ENCODE results near the gene SLC25A12. TPM values are rescaled to one million over a fixed set of nuclear protein-coding genes. Genes with fewer than 3 reads are reported as not detected.

The SLC25A12 gene
- total RNA-seq, 2 experiments from 2014 or later, result 28.1 to 32.3 TPM

DNA sequence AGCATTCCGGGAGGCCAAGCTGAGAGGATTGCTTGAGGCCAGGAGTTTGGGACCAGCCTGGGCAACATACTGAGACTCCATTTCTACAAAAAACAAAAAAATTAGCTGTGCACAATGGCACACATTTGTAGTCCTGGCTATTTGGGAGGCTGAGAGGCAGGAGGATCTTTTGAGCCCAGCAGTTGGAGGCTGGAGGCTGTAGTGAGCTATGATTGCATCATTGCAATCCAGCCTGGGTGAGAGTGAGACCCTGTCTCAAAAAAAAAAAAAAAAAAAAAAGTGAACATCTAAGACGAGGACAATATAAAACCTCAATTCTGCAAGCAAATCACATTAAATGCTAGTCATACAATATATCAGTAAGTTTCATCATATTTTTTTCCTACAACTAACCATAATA, 25.4 kb upstream of the SLC25A12 start:
- H3K9me3 ChIP-seq (ENCODE audit: low read length), result no peaks in the 10 kb centered on the region
- CTCF ChIA-PET (ENCODE audit: unreplicated experiment), result no interaction called here
- no peak overlapping the region for H3K4me3 ChIP-seq (ENCODE audit: low read depth, low read length, poor library complexity, severe bottlenecking)
- peaks cover 20% of the 10 kb centered on the region for H3K4me1 ChIP-seq (ENCODE audit: insufficient read depth, low read length, poor library complexity, severe bottlenecking)
- no peak overlapping the region for H2AFZ ChIP-seq (ENCODE audit: low read length)
- H4K20me1 ChIP-seq (ENCODE audit: insufficient read depth, low read length), result no peaks in the 10 kb centered on the region
- DNase-seq (ENCODE audit: low spot score), result no peak
- POLR2A ChIA-PET, result interaction anchor here (0.6 kb wide), 1 partner anchor 26 kb away, joined by 3 read pairs; the partner anchor contains the start of gene SLC25A12
- BruUV-seq (replicated peaks), result no TSS peak
- intact Hi-C loops (cut with micrococcal nuclease; ENCODE audit: unreplicated experiment), result no loop called here
- H3K27ac ChIP-seq (ENCODE audit: low read depth, low read length, poor library complexity, severe bottlenecking), result no peak overlapping the region
- H3K36me3 ChIP-seq (ENCODE audit: insufficient read depth, low read length), result peaks cover 13% of the 10 kb centered on the region
- H3K9me2 ChIP-seq (ENCODE audit: insufficient read depth, low read length), result no peaks in the 10 kb centered on the region
- H3K79me2 ChIP-seq (ENCODE audit: insufficient read depth, low read depth, low read length), result peaks cover 18% of the 10 kb centered on the region
- TF ChIP-seq, protein P1, sequence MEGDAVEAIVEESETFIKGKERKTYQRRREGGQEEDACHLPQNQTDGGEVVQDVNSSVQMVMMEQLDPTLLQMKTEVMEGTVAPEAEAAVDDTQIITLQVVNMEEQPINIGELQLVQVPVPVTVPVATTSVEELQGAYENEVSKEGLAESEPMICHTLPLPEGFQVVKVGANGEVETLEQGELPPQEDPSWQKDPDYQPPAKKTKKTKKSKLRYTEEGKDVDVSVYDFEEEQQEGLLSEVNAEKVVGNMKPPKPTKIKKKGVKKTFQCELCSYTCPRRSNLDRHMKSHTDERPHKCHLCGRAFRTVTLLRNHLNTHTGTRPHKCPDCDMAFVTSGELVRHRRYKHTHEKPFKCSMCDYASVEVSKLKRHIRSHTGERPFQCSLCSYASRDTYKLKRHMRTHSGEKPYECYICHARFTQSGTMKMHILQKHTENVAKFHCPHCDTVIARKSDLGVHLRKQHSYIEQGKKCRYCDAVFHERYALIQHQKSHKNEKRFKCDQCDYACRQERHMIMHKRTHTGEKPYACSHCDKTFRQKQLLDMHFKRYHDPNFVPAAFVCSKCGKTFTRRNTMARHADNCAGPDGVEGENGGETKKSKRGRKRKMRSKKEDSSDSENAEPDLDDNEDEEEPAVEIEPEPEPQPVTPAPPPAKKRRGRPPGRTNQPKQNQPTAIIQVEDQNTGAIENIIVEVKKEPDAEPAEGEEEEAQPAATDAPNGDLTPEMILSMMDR (conservative IDR thresholded peaks at IDR 0.05; ENCODE audit: low read length), result no peak
- no peak for TF ChIP-seq EZH2phosphoT487 (IDR thresholded peaks at IDR 0.05; ENCODE audit: borderline replicate concordance, low read depth, low read length)
- H3K4me2 ChIP-seq (ENCODE audit: low read length), result no peak overlapping the region

DNA sequence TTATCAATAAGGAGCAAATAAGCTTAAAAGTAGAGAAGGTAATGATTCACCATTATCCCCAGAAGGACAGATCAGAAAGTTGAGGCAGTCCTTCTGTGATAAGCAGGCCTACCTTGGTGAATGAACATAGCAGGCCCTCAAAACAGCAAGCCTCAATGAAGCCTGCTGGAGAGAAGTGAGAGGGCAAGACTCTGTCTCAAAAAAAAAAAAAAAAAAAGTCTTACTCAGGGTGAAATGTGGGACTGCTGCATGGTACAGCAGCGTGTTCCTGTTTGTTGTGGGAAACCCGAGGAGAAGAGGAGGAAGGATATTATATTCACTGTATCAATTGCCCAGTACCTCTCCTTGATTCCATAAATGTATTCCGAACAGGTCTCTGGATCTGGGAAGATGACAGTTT, 19.5 kb upstream of the SLC25A12 start:
- no peak for TF ChIP-seq EZH2phosphoT487 (IDR thresholded peaks at IDR 0.05; ENCODE audit: borderline replicate concordance, low read depth, low read length)
- TF ChIP-seq, protein P1 (conservative IDR thresholded peaks at IDR 0.05; ENCODE audit: low read length), result no peak
- H4K20me1 ChIP-seq (ENCODE audit: insufficient read depth, low read length), result no peaks in the 10 kb centered on the region
- DNase-seq (ENCODE audit: low spot score), result no peak
- H3K79me2 ChIP-seq (ENCODE audit: insufficient read depth, low read depth, low read length), result no peaks in the 10 kb centered on the region
- no peak overlapping the region for H3K4me2 ChIP-seq (ENCODE audit: low read length)
- H2AFZ ChIP-seq (ENCODE audit: low read length), result 0 out of 2 replicates have a peak overlapping the region, but pooled peaks have one; percentile 3
- CTCF ChIA-PET (ENCODE audit: unreplicated experiment), result no interaction called here
- no peaks in the 10 kb centered on the region for H3K4me1 ChIP-seq (ENCODE audit: insufficient read depth, low read length, poor library complexity, severe bottlenecking)
- no peak overlapping the region for H3K4me3 ChIP-seq (ENCODE audit: low read depth, low read length, poor library complexity, severe bottlenecking)
- H3K36me3 ChIP-seq (ENCODE audit: insufficient read depth, low read length), result no peaks in the 10 kb centered on the region
- H3K9me2 ChIP-seq (ENCODE audit: insufficient read depth, low read length), result no peaks in the 10 kb centered on the region
- intact Hi-C loops (cut with micrococcal nuclease; ENCODE audit: unreplicated experiment), result no loop called here
- H3K27ac ChIP-seq (ENCODE audit: low read depth, low read length, poor library complexity, severe bottlenecking), result no peak overlapping the region
- H3K9me3 ChIP-seq (ENCODE audit: low read length), result no peaks in the 10 kb centered on the region
- no TSS peak for BruUV-seq (replicated peaks)
- POLR2A ChIA-PET, result interaction anchor here (1.2 to 1.7 kb wide), 2 partner anchors 10 kb away, joined by 5 to 8 read pairs; no protein-coding TSS in a partner anchor

DNA sequence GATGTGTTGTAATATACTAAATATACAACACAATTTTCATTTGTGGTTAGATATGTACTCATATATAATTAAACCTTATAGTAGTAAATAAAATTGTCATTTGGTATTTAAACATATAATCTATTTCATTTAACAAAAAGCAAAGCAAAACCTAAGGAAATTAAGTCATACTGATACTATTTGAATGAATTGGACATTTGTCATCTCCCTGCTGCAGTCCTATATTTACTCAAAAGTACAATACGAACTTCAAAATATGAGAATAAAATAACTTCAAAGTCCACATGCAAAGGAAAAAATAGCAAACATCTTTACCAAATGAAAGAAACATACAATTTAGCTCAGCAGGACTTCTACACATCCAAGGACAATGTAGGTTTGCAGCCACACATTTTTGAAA, 16.4 kb upstream of the SLC25A12 start:
- intact Hi-C loops (cut with micrococcal nuclease; ENCODE audit: unreplicated experiment), result no loop called here
- TF ChIP-seq EZH2phosphoT487 (IDR thresholded peaks at IDR 0.05; ENCODE audit: borderline replicate concordance, low read depth, low read length), result no peak
- TF ChIP-seq, protein P1 (conservative IDR thresholded peaks at IDR 0.05; ENCODE audit: low read length), result no peak

More for the DNA sequence above, 16.4 kb upstream of the SLC25A12 start:
- ChIA-PET POLR2A (interaction anchor here (0.6 kb wide), 1 partner anchor 25 kb away, joined by 3 read pairs; no protein-coding TSS in a partner anchor), CTCF (ENCODE audit: unreplicated experiment) (no interaction called here)
- BruUV-seq (replicated peaks), result no TSS peak
- Histone ChIP-seq H3K36me3 (ENCODE audit: insufficient read depth, low read length) (no peaks in the 10 kb centered on the region), H4K20me1 (ENCODE audit: insufficient read depth, low read length) (no peaks in the 10 kb centered on the region), H2AFZ (ENCODE audit: low read length) (no peak overlapping the region), H3K4me3 (ENCODE audit: low read depth, low read length, poor library complexity, severe bottlenecking) (no peak overlapping the region), H3K79me2 (ENCODE audit: insufficient read depth, low read depth, low read length) (no peaks in the 10 kb centered on the region), H3K4me1 (ENCODE audit: insufficient read depth, low read length, poor library complexity, severe bottlenecking) (no peaks in the 10 kb centered on the region), H3K9me2 (ENCODE audit: insufficient read depth, low read length) (no peaks in the 10 kb centered on the region), H3K4me2 (ENCODE audit: low read length) (no peak overlapping the region), H3K27ac (ENCODE audit: low read depth, low read length, poor library complexity, severe bottlenecking) (no peak overlapping the region), H3K9me3 (ENCODE audit: low read length) (no peaks in the 10 kb centered on the region)
- no peak for DNase-seq (ENCODE audit: low spot score)

Data from OCI-LY7 (cell line).